SK-N-SH (cell line): ENCODE results near the gene MREG. TPM values are rescaled to one million over a fixed set of nuclear protein-coding genes. Genes with fewer than 3 reads are reported as not detected.

Source experiments
- CTCF ChIA-PET: fragments of 300-600, 350-600 bp; formaldehyde crosslinking; extraction: SDS; loops from one replicate; lab custom pipeline; 2021; lab: Yijun Ruan, JAX
- POLR2A ChIA-PET: fragments of 350-600 bp; sonication (Branson Sonifier 250); formaldehyde crosslinking; extraction: SDS; loops from one replicate; lab custom pipeline; 2020; ENCODE audit warnings: antibody characterized with exemption, inconsistent platforms; lab: Yijun Ruan, JAX
- DNase-seq: peaks from one replicate; pipeline ENCODE4 v3.0.0; 2012
- H2AFZ ChIP-seq: fragments of 200-600 bp; sonication (generic); 2 replicates; pipeline ENCODE4 v1.8.1; 2016; ENCODE audit warnings: antibody characterized with exemption, mild to moderate bottlenecking, low read depth
- H3F3A ChIP-seq: fragments of 200-600 bp; sonication (generic); replicated peaks from 2 replicates; pipeline ENCODE3; 2016; ENCODE audit warnings: antibody characterized with exemption, mild to moderate bottlenecking; ENCODE audit not compliant: insufficient read depth
- H3K27ac ChIP-seq, 2 experiments: fragments of 200-500 bp in 1 of 2; fragments of 200-600 bp in 1 of 2; sonication (Bioruptor generic) in 1 of 2; sonication (generic), shearing (Covaris generic) in 1 of 2; 2 replicates each; pipeline versions ENCODE4 v1.5.1 to v1.6.1; 2014 to 2016; ENCODE audit warnings: low read depth in 2 of 2, inconsistent platforms in 1 of 2, low read length in 1 of 2, mild to moderate bottlenecking in 1 of 2, mixed read lengths in 1 of 2
- H3K27me3 ChIP-seq: fragments of 200-600 bp; sonication (generic), shearing (Covaris generic); 2 replicates; pipeline ENCODE4 v1.6.1; 2016; ENCODE audit warnings: mixed run types; ENCODE audit not compliant: insufficient read depth
- H3K36me3 ChIP-seq, 2 experiments: fragments of 200-500 bp in 1 of 2; fragments of 200-600 bp in 1 of 2; sonication (Bioruptor generic) in 1 of 2; sonication (generic) in 1 of 2; replicated peaks in 1 of 2; 2 replicates each; pipeline versions ENCODE3 to v1.5.1; 2014 to 2016; ENCODE audit warnings: low read length in 1 of 2, mild to moderate bottlenecking in 1 of 2; ENCODE audit not compliant: insufficient read depth in 2 of 2, control insufficient read depth in 1 of 2
- H3K4me1 ChIP-seq, 2 experiments: fragments of 200-500 bp in 1 of 2; fragments of 200-600 bp in 1 of 2; sonication (Bioruptor generic) in 1 of 2; sonication (generic), shearing (Covaris generic) in 1 of 2; 2 replicates each; pipeline versions ENCODE4 v1.5.1 to v1.6.1; 2014 to 2016; ENCODE audit warnings: low read depth in 1 of 2, low read length in 1 of 2, mixed run types in 1 of 2; ENCODE audit not compliant: insufficient read depth in 2 of 2, control insufficient read depth in 1 of 2
- H3K4me2 ChIP-seq: fragments of 200-600 bp; sonication (generic), shearing (Covaris generic); 2 replicates; pipeline ENCODE4 v1.6.1; 2017; ENCODE audit warnings: mixed run types
- H3K4me3 ChIP-seq, 2 experiments: fragments of 200-500 bp in 1 of 2; fragments of 200-600 bp in 1 of 2; sonication (Bioruptor generic) in 1 of 2; sonication (generic), shearing (Covaris generic) in 1 of 2; 2 replicates each; pipeline versions ENCODE4 v1.5.1 to v1.8.1; 2014 to 2016; ENCODE audit warnings: low read depth in 2 of 2, inconsistent platforms in 1 of 2, low read length in 1 of 2, mild to moderate bottlenecking in 1 of 2, mixed read lengths in 1 of 2, moderate library complexity in 1 of 2
- H3K79me2 ChIP-seq: fragments of 200-600 bp; sonication (generic); 2 replicates; pipeline ENCODE4 v1.8.1; 2017; ENCODE audit warnings: mild to moderate bottlenecking; ENCODE audit not compliant: insufficient read depth
- H3K9ac ChIP-seq: fragments of 200-600 bp; sonication (generic); 2 replicates; pipeline ENCODE4 v1.6.1; 2017; ENCODE audit warnings: mixed run types
- H3K9me2 ChIP-seq: fragments of 200-600 bp; sonication (generic); 2 replicates; pipeline ENCODE4 v1.6.1; 2017; ENCODE audit warnings: mixed run types
- H3K9me3 ChIP-seq: fragments of 200-600 bp; sonication (generic); 2 replicates; pipeline ENCODE4 v1.6.1; 2017; ENCODE audit warnings: mixed run types, mild to moderate bottlenecking, moderate library complexity
- H4K20me1 ChIP-seq: fragments of 200-600 bp; sonication (generic); 2 replicates; pipeline ENCODE4 v1.6.1; 2017; ENCODE audit warnings: mild to moderate bottlenecking, mixed run types; ENCODE audit not compliant: insufficient read depth
- ELF1 ChIP-seq: IDR thresholded peaks from 2 replicates; pipeline ENCODE4 v1.4.0; 2012
- EP300 ChIP-seq, 2 experiments: IDR thresholded peaks; 2 replicates each; pipeline versions ENCODE4 v1.4.0 to v1.6.1; 2012; ENCODE audit warnings: borderline replicate concordance in 1 of 2, low read depth in 1 of 2, low read length in 1 of 2
- FOXJ3 ChIP-seq: sonication (generic); formaldehyde crosslinking; IDR thresholded peaks from 2 replicates; pipeline ENCODE4 v1.5.1; 2020; ENCODE audit warnings: mild to moderate bottlenecking, missing genetic modification reagents
- FOXM1 ChIP-seq: IDR thresholded peaks from 2 replicates; pipeline ENCODE4 v1.4.0; 2012; ENCODE audit warnings: low read depth, mild to moderate bottlenecking
- GABPA ChIP-seq: IDR thresholded peaks from 2 replicates; pipeline ENCODE4 v1.4.0; 2012; ENCODE audit warnings: low read depth, mild to moderate bottlenecking
- GATA2 ChIP-seq: sonication (generic); formaldehyde crosslinking; IDR thresholded peaks from 2 replicates; pipeline ENCODE4 v1.5.0; 2020; ENCODE audit warnings: mild to moderate bottlenecking, missing genetic modification reagents
- MEF2A ChIP-seq: IDR thresholded peaks from 2 replicates; pipeline ENCODE4 v1.4.0; 2012; ENCODE audit warnings: low read depth, borderline replicate concordance
- REST ChIP-seq: IDR thresholded peaks from 2 replicates; pipeline ENCODE4 v1.6.1; 2012; ENCODE audit warnings: mild to moderate bottlenecking, low read depth, low read length, moderate library complexity
- RFX5 ChIP-seq: IDR thresholded peaks from 2 replicates; pipeline ENCODE4 v1.6.1; 2012; ENCODE audit warnings: mild to moderate bottlenecking, improper control_type of control experiment, low read length
- SMC3 ChIP-seq: IDR thresholded peaks from 2 replicates; pipeline ENCODE4 v1.6.1; 2012; ENCODE audit warnings: low read depth, low read length, improper control_type of control experiment
- TAF1 ChIP-seq: IDR thresholded peaks from 2 replicates; pipeline ENCODE4 v1.6.1; 2012; ENCODE audit warnings: low read depth, mild to moderate bottlenecking, low read length, moderate library complexity, borderline replicate concordance
- TEAD4 ChIP-seq: IDR thresholded peaks from 2 replicates; pipeline ENCODE4 v1.4.0; 2012; ENCODE audit warnings: mild to moderate bottlenecking, borderline replicate concordance; ENCODE audit not compliant: insufficient read depth
- USF1 ChIP-seq: IDR thresholded peaks from 2 replicates; pipeline ENCODE4 v1.4.0; 2012; ENCODE audit warnings: low read depth, borderline replicate concordance
- YY1 ChIP-seq: IDR thresholded peaks from 2 replicates; pipeline ENCODE4 v1.4.0; 2012; ENCODE audit warnings: low read depth, mild to moderate bottlenecking
- WGBS: methylation state at CpG from one replicate; pipeline ENCODE4 v1.1.6; 2017; ENCODE audit warnings: low lambda C conversion rate; 5-methylcytosine and 5-hydroxymethylcytosine counted together
- polyA plus RNA-seq, 3 experiments: library from polyadenylated mRNA; depleted of rRNA; stranded (reverse); fragments of >200 nt; gene quantifications; 2 replicates each; pipeline ENCODE4 v1.2.3, GENCODE V29; 2012
- TF ChIP-seq, protein P1 (sequence below): fragments of 150-350 bp; IDR thresholded peaks from 2 replicates; pipeline ENCODE4 v1.6.1; 2017; ENCODE audit warnings: antibody characterized with exemption, low read length, low read depth, borderline replicate concordance

Gene MREG
- polyA plus RNA-seq, 1 of the 3 experiments (the other 2 are of a cell fraction) = 2.5 TPM

GRCh38 chr2:216002693-216003092 is 10.7 kb downstream of the MREG start:
- Histone ChIP-seq H3K79me2 (no peaks in the 10 kb centered on the region), H3K27me3 (no peaks in the 10 kb centered on the region), H3K9ac (no peak overlapping the region), H3K36me3 (no peaks in the 10 kb centered on the region), H3K4me1 (peaks cover 4 to 8% of the 10 kb centered on the region in 2 experiments; a peak in 2 of 4 replicates), H3K4me2 (no peak overlapping the region), H3K27ac (no peak overlapping the region), H3F3A (no peaks in the 10 kb centered on the region), H3K9me3 (no peaks in the 10 kb centered on the region), H3K4me3 (no peak overlapping the region), H4K20me1 (no peaks in the 10 kb centered on the region), H2AFZ (no peak overlapping the region), H3K9me2 (no peaks in the 10 kb centered on the region)
- ChIA-PET POLR2A (no interaction called here), CTCF (interaction anchor here (1.7 kb wide), 1 partner anchor 18 kb away, joined by 3 read pairs; no protein-coding TSS in a partner anchor)
- no peak for DNase-seq
- WGBS = 89% methylated on average over 2 of the region's 2 CpGs
- TF ChIP-seq FOXJ3 (no peak), TAF1 (no peak), YY1 (no peak), GABPA (no peak), MEF2A (no peak), RFX5 (no peak), REST (no peak), SMC3 (no peak), USF1 (no peak), ELF1 (no peak), TEAD4 (no peak), GATA2 (CRISPR knock-in tag) (no peak), EP300 (IDR thresholded peaks at IDR 0.05; ENCODE audit: borderline replicate concordance in 1 of 2, low read depth in 1 of 2, low read length in 1 of 2) (no peak), FOXM1 (no peak)
- TF ChIP-seq, protein P1, sequence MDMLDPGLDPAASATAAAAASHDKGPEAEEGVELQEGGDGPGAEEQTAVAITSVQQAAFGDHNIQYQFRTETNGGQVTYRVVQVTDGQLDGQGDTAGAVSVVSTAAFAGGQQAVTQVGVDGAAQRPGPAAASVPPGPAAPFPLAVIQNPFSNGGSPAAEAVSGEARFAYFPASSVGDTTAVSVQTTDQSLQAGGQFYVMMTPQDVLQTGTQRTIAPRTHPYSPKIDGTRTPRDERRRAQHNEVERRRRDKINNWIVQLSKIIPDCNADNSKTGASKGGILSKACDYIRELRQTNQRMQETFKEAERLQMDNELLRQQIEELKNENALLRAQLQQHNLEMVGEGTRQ = no peak
